ENCODE measurements around the gene ADAMTS15. TPM values are rescaled to one million over a fixed set of nuclear protein-coding genes. Genes with fewer than 3 reads are reported as not detected.

Gene ADAMTS15
- total RNA-seq, 1 experiment from 2014 or later, result 9.0 TPM

GRCh38 chr11:130478881-130479280 is 30.4 kb downstream of the ADAMTS15 start:
- DNase-seq (ENCODE audit: low read depth), result no peak

- DNase-seq (ENCODE audit: low read depth), result no peak
Measured at GRCh38 chr11:130480186-130480585, 31.7 kb downstream of the ADAMTS15 start.

DNA sequence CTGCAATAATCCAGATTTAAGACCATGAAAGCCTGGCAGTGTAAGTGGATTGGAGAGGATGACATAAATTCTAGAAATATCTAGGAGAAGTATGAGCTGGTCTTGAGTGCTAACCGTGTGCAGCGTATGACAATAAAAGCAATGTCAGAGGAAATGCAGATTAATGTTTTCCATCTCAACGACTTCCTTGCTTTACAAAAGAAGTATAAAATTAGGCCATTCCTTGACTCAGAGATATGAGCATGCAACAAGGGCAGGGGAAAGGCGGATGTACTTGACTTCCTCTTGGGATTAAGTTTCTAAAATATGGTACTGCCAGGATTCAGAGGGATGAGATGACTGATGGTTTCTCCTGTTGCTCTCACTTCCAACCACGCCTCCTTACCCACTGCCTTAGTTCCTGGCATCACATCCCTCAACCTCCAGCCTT is 32.3 kb downstream of the ADAMTS15 start:
- DNase-seq (ENCODE audit: low read depth), result peak; percentile 50

- no peak for DNase-seq (ENCODE audit: low read depth)
Measured at GRCh38 chr11:130483124-130483523, 34.7 kb downstream of the ADAMTS15 start.

- DNase-seq (ENCODE audit: low read depth), result no peak
Measured at GRCh38 chr11:130485983-130486382, 37.5 kb downstream of the ADAMTS15 start.

DNA sequence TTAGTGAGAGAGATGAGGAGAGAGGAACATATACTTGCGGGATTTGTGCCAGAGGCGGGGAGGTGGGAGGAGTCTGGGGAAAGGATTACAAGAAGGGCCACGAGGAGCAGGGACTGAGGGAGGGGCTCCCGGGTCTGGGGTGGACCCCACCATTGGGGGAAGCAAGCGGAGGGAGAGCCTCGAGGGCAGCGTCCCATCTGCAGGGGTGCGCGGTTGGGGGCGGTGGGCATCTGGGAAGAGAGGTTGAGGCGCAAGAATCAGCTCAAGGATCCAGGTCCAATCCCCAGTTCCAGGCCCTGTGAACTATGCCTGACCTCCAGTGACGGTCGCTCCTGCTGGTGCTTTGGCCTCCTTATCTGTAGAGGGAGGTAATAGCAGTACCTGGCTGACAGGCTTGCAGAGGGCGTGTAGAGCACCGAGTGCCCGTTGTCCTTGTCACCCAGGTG is 38.0 kb downstream of the ADAMTS15 start:
- no peak for DNase-seq (ENCODE audit: low read depth)

- no peak for DNase-seq (ENCODE audit: low read depth)
Measured at GRCh38 chr11:130486987-130487923, 38.8 kb downstream of the ADAMTS15 start.

DNA sequence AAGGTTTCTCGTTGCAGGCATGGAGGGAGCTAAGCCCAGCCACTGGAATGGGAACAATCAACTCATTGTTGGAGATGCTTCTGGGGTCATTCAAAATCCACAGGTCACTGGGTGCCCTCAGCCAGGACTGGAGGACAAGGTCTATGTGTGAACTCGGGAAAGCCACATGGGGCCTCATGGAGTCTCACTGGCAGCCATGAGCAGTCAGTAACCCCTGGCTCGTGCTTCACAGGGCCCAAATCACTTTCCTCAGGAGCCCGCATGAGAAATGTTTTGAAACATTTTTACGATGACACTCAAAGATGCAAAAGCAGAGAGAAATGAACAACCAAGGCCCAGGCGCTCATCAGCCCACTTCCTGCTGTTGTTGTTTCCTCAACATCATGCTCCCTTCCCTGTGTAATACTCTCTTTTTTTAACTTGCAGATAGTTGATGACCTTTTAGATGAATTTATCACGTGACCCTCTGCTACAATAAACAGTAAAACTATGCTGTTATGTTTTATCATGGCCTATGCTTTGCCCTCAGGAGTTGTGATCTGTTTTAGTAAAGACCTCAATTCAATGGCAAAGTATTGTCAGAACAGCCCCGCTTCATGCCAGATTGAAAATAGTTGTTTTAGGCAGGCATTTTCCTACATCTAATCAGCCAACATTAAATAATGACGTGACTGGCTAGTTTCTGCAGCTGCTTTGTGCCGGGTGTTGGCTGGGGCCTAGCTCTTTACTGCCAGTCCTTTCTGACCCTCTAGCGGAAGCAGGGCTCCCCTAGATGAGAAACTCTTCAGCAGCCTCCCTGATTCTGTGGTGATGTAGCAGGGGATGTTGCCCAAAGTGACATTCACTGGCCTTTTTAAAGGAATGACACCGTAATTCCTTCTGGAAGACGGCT is 39.7 kb downstream of the ADAMTS15 start:
- DNase-seq (ENCODE audit: low read depth), result no peak

DNA sequence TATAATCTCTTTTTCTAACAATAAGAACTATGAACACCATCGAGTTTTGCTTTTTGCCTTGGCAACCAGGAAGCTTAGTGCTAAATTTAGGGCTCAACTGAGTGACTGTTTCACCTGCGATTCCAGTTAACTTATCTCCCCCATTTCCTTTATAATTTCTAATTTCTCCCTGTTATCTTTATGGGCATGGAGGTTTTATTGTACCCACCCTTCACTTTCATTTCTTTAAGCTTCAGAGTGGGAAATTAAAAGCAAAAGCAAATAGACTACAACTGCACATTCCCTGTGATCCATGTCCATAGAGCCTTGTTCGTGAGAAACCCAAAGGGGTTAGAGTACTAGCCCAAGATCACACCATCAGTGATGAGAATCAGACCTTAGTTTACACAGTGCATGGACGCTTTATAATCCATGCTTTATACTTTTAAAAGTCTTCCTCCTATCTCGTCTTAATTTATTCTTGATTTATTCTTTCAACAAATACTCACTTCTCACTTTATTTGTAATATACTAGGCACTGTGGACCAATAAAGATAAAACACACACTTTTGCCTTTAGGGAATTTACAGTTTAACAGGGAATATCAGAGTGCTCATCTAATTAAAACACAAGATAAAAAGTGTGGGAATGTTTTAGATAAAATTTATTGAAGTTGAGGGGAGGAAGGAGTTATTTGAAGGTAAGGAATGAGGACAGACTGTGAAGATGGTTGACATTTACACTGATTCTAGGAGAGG is 40.6 kb downstream of the ADAMTS15 start:
- no peak for DNase-seq (ENCODE audit: low read depth)

DNA sequence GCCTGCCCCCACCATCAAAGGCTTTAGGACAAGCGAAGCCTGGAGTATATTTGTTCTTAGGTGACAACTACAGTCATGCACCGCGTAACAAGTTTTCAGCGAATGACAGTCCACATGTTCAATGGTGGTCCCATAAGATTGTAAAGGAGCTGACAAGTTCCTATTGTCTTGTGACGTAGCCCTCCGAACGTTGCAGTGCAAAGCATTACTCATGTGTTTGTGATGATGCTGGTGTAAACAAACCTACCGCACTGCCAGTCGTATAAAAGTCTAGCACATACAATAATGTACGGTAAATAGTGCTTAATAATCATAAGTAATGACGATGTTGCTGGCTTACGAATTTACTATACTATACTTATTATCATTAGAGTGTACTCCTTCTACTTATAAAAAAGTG is 41.3 kb downstream of the ADAMTS15 start:
- no peak for DNase-seq (ENCODE audit: low read depth)

GRCh38 chr11:130490682-130491449 is 42.4 kb downstream of the ADAMTS15 start:
- no peak for DNase-seq (ENCODE audit: low read depth)

- DNase-seq (ENCODE audit: low read depth), result no peak
Measured at GRCh38 chr11:130498181-130498580, 49.7 kb downstream of the ADAMTS15 start.

DNA sequence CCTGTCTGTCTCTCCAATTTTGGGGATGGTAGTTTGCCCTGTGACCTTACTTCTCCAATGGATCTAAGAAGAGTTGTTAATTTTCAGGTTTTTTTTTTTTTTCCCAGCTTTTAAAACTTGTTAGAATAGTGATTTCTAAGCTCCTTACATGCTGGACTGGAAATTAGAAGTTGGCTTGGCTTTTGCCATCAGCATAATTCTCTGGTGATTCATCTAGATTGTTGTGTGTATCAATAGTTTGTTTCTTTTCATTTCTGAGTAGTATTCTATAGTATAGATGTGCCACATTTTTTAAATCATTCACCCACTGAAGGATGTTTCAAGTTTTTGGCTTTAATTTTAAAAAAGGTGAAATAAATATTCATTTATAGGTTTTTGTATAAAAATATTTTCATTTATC is 51.4 kb downstream of the ADAMTS15 start:
- DNase-seq (ENCODE audit: low read depth), result no peak

- no peak for DNase-seq (ENCODE audit: low read depth)
Measured at GRCh38 chr11:130504317-130504716, 55.9 kb downstream of the ADAMTS15 start.

GRCh38 chr11:130508913-130509312 is 60.5 kb downstream of the ADAMTS15 start:
- no peak for DNase-seq (ENCODE audit: low read depth)

- no peak for DNase-seq (ENCODE audit: low read depth)
Measured at GRCh38 chr11:130509942-130510341, 61.5 kb downstream of the ADAMTS15 start.

- peak; percentile 44 for DNase-seq (ENCODE audit: low read depth)
Measured at GRCh38 chr11:130510407-130511006, 62.1 kb downstream of the ADAMTS15 start.

DNA sequence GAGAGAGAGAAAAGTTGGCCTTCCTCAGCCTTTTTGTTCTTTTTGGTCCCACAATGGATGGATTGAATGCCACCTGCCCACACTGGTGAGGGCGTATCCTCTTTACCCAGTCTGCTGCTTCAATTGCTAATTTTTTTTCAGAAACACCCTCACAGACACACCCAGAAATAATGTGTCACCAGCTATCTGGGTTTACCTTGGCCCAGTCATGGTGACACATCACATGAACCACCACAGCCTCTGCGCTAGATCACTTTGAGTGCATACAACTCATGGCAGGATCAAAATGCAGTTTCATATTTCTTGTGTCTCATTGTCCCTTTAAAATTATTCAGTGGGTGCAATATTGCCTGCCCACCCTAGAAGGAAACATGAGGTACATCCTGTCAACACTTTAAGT is 63.3 kb downstream of the ADAMTS15 start:
- DNase-seq (ENCODE audit: low read depth), result peak; percentile 73

DNA sequence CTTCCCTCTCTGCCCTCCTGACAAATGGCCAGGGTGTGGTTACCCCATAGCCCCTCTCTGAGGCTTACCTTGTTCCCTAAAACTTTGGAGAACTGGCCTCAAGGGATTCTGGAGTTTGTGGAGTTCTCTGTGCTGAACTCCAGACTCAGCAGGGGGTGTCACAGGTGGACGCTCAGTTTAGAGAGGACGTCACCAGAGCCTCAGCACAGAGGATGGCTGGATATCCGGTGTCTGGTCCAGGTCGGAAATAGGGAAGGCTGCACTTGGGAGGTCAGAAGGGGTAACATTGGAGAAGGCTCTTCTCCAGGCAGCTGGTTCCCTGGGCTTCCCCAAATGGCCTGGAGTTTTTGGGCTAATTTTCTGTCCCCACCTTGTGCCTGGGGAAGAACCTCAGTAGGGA is 64.2 kb downstream of the ADAMTS15 start:
- no peak for DNase-seq (ENCODE audit: low read depth)

DNA sequence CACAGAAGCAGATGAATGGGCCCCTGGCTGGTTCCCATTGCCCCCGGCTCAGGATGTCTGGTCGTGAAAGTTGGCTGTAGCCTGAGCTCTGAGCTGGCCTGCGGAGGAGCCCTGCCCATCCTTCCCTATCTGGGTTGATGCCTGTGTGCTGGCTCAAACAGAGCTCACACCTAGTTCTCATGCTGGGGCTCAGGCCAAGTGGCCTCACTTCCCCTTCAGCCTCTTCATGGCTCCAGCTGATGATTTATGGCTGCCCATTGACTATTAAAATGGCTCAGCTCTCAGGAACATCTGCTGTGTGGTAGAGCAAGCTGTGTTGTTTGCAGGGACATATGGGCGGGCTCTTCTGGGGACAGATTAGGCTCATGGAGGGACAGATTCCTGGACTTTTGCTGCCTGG is 64.7 kb downstream of the ADAMTS15 start:
- DNase-seq (ENCODE audit: low read depth), result no peak

DNA sequence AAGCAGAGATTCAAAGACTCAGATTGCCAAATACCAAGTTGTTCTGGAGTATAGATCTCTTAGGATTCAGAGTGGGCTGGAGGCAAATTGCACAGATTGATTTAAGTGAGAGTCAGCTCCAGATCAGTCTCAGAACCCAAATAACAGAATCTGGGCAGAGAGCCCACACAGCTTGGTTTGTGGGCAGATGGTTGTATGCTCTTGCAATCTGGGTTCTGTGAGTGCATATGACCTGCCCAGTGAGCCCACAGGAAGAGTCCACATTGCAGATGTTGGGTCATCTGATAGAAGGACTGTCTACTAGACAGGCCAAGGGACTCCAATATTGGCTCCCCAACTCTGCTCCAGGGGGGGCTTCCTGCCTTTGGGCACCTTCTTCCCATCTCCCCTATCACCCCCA is 65.9 kb downstream of the ADAMTS15 start:
- DNase-seq (ENCODE audit: low read depth), result no peak

Measured in Daoy (cell line).